GM23338 (cell line): ENCODE measurements around the gene ZNF23. TPM values are rescaled to one million over a fixed set of nuclear protein-coding genes. Genes with fewer than 3 reads are reported as not detected.
A peak's percentile ranks its signal among the peaks of the same experiment; 100 is the strongest.

Experiments
- ATAC-seq: fragments of 200-7000 bp; cut with Tn5 transposase; 3 replicates; pipeline ENCODE4 v1.9.1; 2020
- DNase-seq: peaks from one replicate; pipeline ENCODE4 v3.0.0-alpha.2; 2015; ENCODE audit warnings: low spot score
- H2AFZ ChIP-seq: fragments of 200-600 bp; sonication (generic); 2 replicates; pipeline ENCODE4 v1.8.0; 2016; ENCODE audit warnings: antibody characterized with exemption, mild to moderate bottlenecking, moderate library complexity
- H3F3A ChIP-seq: fragments of 200-600 bp; sonication (generic); replicated peaks from 2 replicates; pipeline ENCODE4 v1.8.0; 2017; ENCODE audit warnings: antibody characterized with exemption, mixed run types, low read depth
- H3K27ac ChIP-seq: fragments of 200-600 bp; sonication (generic); 2 replicates; pipeline ENCODE4 v1.6.1; 2016; ENCODE audit warnings: low read depth
- H3K27me3 ChIP-seq: fragments of 200-600 bp; sonication (generic); 2 replicates; pipeline ENCODE4 v1.8.0; 2016; ENCODE audit warnings: mild to moderate bottlenecking, mixed run types, moderate library complexity; ENCODE audit not compliant: insufficient read depth
- H3K36me3 ChIP-seq: fragments of 200-600 bp; sonication (generic); 2 replicates; pipeline ENCODE4 v1.8.0; 2016; ENCODE audit warnings: mild to moderate bottlenecking; ENCODE audit not compliant: insufficient read depth
- H3K4me1 ChIP-seq: fragments of 200-600 bp; sonication (generic); 2 replicates; pipeline ENCODE4 v1.8.0; 2016; ENCODE audit warnings: mild to moderate bottlenecking, moderate library complexity; ENCODE audit not compliant: insufficient read depth
- H3K4me2 ChIP-seq: fragments of 200-600 bp; sonication (generic); 2 replicates; pipeline ENCODE4 v1.7.1; 2017; ENCODE audit warnings: mixed run types
- H3K4me3 ChIP-seq: fragments of 200-600 bp; sonication (generic); 2 replicates; pipeline ENCODE4 v1.6.1; 2016; ENCODE audit warnings: mixed run types
- H3K79me2 ChIP-seq: fragments of 200-600 bp; sonication (generic); replicated peaks from 2 replicates; pipeline ENCODE4 v1.8.0; 2017; ENCODE audit warnings: mild to moderate bottlenecking; ENCODE audit not compliant: insufficient read depth
- H3K9me2 ChIP-seq: fragments of 200-600 bp; sonication (generic); 2 replicates; pipeline ENCODE4 v1.8.0; 2017; ENCODE audit not compliant: insufficient read depth
- H4K20me1 ChIP-seq: fragments of 200-600 bp; sonication (generic); replicated peaks from 2 replicates; pipeline ENCODE4 v1.8.0; 2017; ENCODE audit warnings: mild to moderate bottlenecking; ENCODE audit not compliant: insufficient read depth
- H3K27ac Mint-ChIP-seq: 2 replicates; pipeline ENCODE4 v1.8.0; 2020; ENCODE audit warnings: inconsistent platforms, mild to moderate bottlenecking, moderate library complexity, mixed read lengths
- H3K27me3 Mint-ChIP-seq: 3 replicates; pipeline ENCODE4 v1.8.0; 2022; ENCODE audit warnings: low read depth, mild to moderate bottlenecking, moderate library complexity, mixed read lengths, inconsistent platforms; ENCODE audit not compliant: insufficient read depth, poor library complexity
- H3K36me3 Mint-ChIP-seq: 3 replicates; pipeline ENCODE4 v1.8.0; 2021; ENCODE audit warnings: low read depth, mild to moderate bottlenecking, inconsistent platforms, moderate library complexity, mixed read lengths
- H3K4me1 Mint-ChIP-seq: 3 replicates; pipeline ENCODE4 v1.8.0; 2020; ENCODE audit warnings: mild to moderate bottlenecking, inconsistent platforms, mixed read lengths
- H3K4me3 Mint-ChIP-seq: 3 replicates; pipeline ENCODE4 v1.8.0; 2021; ENCODE audit warnings: moderate library complexity, mild to moderate bottlenecking, inconsistent platforms, mixed read lengths
- H3K9me3 Mint-ChIP-seq: 3 replicates; pipeline ENCODE4 v1.8.0; 2020; ENCODE audit warnings: moderate library complexity, mild to moderate bottlenecking, inconsistent platforms, mixed read lengths
- CREB1 ChIP-seq: fragments of 250-450 bp; sonication (Bioruptor Pico); IDR thresholded peaks from 2 replicates; pipeline ENCODE4 v1.5.0; 2020; ENCODE audit warnings: low read depth, mild to moderate bottlenecking, moderate library complexity
- EZH2 ChIP-seq: fragments of 200-600 bp; sonication (generic); IDR thresholded peaks from one replicate; pipeline ENCODE4 v1.8.0; 2017; ENCODE audit warnings: antibody characterized with exemption, mild to moderate bottlenecking, low read depth; ENCODE audit not compliant: unreplicated experiment
- EZH2phosphoT487 ChIP-seq: fragments of 200-600 bp; sonication (generic); IDR thresholded peaks from one replicate; pipeline ENCODE4 v1.8.1; 2018; ENCODE audit warnings: antibody characterized with exemption; ENCODE audit not compliant: unreplicated experiment
- JUNB ChIP-seq: IDR thresholded peaks from one replicate; pipeline ENCODE4 v1.6.1; 2016; ENCODE audit warnings: antibody characterized with exemption; ENCODE audit not compliant: unreplicated experiment
- POLR2AphosphoS5 ChIP-seq: IDR thresholded peaks from 2 replicates; pipeline ENCODE4 v1.6.1; 2016; ENCODE audit warnings: antibody characterized with exemption, low read depth
- STAT1 ChIP-seq: IDR thresholded peaks from one replicate; pipeline ENCODE4 v1.6.1; 2016; ENCODE audit warnings: antibody characterized with exemption; ENCODE audit not compliant: unreplicated experiment
- ZNF114 ChIP-seq: fragments of 250-450 bp; sonication (Bioruptor Pico); IDR thresholded peaks from 2 replicates; pipeline ENCODE4 v1.5.0; 2020; ENCODE audit warnings: mild to moderate bottlenecking, moderate library complexity
- ZNF462 ChIP-seq: fragments of 250-450 bp; sonication (Bioruptor Pico); IDR thresholded peaks from 2 replicates; pipeline ENCODE4 v1.5.0; 2020; ENCODE audit warnings: mild to moderate bottlenecking, moderate library complexity
- polyA plus RNA-seq: library from polyadenylated mRNA; unstranded; fragments of >200 nt; fragmentation: Nextera tagmentation; extraction: Ambion mirVana; gene quantifications from 2 replicates; pipeline ENCODE4 v1.2.1, GENCODE V29; 2016
- total RNA-seq: library from RNA; depleted of rRNA; stranded (reverse); fragments of >200 nt; shearing (Covaris generic); gene quantifications from 2 replicates; pipeline ENCODE4 v1.2.3, GENCODE V29; 2014
- TF ChIP-seq, protein P1 (sequence below): IDR thresholded peaks from 2 replicates; pipeline ENCODE4 v1.6.1; 2016; ENCODE audit warnings: antibody characterized with exemption
- TF ChIP-seq, protein P2 (sequence below): IDR thresholded peaks from one replicate; pipeline ENCODE4 v1.6.1; 2018; ENCODE audit warnings: antibody characterized with exemption; ENCODE audit not compliant: unreplicated experiment

ZNF23 gene
- total and polyA plus RNA-seq, 2 experiments from 2014 or later: 8.4 to 8.8 TPM

GRCh38 chr16:71428385-71428784 lies 33.7 kb downstream of the ZNF23 start (continued):
- no peak for TF ChIP-seq ZNF462 (CRISPR knock-in tag)
- TF ChIP-seq CREB1 (CRISPR knock-in tag): no peak
- TF ChIP-seq, protein P1, sequence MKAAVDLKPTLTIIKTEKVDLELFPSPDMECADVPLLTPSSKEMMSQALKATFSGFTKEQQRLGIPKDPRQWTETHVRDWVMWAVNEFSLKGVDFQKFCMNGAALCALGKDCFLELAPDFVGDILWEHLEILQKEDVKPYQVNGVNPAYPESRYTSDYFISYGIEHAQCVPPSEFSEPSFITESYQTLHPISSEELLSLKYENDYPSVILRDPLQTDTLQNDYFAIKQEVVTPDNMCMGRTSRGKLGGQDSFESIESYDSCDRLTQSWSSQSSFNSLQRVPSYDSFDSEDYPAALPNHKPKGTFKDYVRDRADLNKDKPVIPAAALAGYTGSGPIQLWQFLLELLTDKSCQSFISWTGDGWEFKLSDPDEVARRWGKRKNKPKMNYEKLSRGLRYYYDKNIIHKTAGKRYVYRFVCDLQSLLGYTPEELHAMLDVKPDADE: no peak

DNA sequence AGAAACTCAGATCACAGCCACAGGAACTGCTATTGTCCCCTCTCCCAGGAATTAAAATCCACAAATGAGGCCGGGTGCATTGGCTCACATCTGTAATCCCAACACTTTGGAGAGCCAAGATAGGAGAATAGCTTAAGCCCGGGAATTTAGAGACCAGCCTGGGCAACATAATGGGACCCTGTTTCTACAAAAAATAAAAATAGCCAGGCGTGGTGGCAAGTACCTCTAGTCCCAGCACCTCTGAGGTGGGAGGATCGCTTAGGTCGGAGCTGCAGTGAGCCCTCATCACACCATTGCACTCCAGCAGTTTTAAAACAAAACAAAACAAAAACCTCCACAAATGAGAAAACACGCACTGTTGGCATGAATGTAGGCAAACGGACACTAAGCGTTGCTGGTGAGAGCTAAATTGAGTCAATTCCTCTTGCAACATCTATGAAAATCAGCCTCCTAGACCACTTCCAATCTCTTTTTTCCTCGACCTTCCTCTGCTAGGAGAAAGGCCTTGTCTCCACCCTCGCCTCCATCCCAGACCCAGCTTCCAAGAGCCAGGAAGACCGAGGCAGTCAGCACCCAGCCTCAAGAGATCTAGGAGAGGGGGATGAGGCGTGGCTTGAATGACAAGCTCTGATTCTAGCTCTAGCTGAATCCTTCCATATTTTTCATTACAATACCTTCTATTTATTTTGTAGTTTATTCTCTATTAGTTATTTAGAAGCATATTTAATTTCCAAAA lies 35.0 kb downstream of the ZNF23 start:
- Histone ChIP-seq H3F3A (peaks cover 6% of the 10 kb centered on the region), H3K36me3 (no peaks in the 10 kb centered on the region), H2AFZ (no peak overlapping the region), H3K4me2 (0 out of 2 replicates have a peak overlapping the region, but pooled peaks have one; percentile 3), H3K27ac (no peak overlapping the region), H3K9me2 (no peaks in the 10 kb centered on the region), H4K20me1 (no peaks in the 10 kb centered on the region), H3K27me3 (peaks cover 10% of the 10 kb centered on the region; the same call in 1 of the 2 replicates), H3K4me1 (peaks cover 12% of the 10 kb centered on the region; the same call in 1 of the 2 replicates), H3K79me2 (no peaks in the 10 kb centered on the region), H3K4me3 (peak overlapping the region; percentile 23; the same call in 1 of the 2 replicates)
- H3K4me1 Mint-ChIP-seq: peaks cover 7% of the 10 kb centered on the region; the same call in 2 of the 3 replicates
- H3K36me3 Mint-ChIP-seq: peaks cover 3% of the 10 kb centered on the region; the same call in 1 of the 3 replicates
- no peak for DNase-seq
- H3K9me3 Mint-ChIP-seq: peaks cover 3% of the 10 kb centered on the region; the same call in 2 of the 3 replicates
- H3K27me3 Mint-ChIP-seq: peaks cover 25% of the 10 kb centered on the region
- no peak; the same call in 1 of the 3 replicates for ATAC-seq
- no peak overlapping the region; the same call in 1 of the 2 replicates for H3K27ac Mint-ChIP-seq
- H3K4me3 Mint-ChIP-seq: peak overlapping the region; percentile 80
- TF ChIP-seq, protein P2, sequence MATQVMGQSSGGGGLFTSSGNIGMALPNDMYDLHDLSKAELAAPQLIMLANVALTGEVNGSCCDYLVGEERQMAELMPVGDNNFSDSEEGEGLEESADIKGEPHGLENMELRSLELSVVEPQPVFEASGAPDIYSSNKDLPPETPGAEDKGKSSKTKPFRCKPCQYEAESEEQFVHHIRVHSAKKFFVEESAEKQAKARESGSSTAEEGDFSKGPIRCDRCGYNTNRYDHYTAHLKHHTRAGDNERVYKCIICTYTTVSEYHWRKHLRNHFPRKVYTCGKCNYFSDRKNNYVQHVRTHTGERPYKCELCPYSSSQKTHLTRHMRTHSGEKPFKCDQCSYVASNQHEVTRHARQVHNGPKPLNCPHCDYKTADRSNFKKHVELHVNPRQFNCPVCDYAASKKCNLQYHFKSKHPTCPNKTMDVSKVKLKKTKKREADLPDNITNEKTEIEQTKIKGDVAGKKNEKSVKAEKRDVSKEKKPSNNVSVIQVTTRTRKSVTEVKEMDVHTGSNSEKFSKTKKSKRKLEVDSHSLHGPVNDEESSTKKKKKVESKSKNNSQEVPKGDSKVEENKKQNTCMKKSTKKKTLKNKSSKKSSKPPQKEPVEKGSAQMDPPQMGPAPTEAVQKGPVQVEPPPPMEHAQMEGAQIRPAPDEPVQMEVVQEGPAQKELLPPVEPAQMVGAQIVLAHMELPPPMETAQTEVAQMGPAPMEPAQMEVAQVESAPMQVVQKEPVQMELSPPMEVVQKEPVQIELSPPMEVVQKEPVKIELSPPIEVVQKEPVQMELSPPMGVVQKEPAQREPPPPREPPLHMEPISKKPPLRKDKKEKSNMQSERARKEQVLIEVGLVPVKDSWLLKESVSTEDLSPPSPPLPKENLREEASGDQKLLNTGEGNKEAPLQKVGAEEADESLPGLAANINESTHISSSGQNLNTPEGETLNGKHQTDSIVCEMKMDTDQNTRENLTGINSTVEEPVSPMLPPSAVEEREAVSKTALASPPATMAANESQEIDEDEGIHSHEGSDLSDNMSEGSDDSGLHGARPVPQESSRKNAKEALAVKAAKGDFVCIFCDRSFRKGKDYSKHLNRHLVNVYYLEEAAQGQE: no peak
- no peak for TF ChIP-seq CREB1 (CRISPR knock-in tag)
- no peak for TF ChIP-seq POLR2AphosphoS5
- TF ChIP-seq STAT1: no peak
- TF ChIP-seq EZH2phosphoT487: no peak
- TF ChIP-seq, protein P1: no peak
- TF ChIP-seq JUNB: no peak
- no peak for TF ChIP-seq EZH2
- TF ChIP-seq ZNF114 (CRISPR knock-in tag): no peak
